Measurements from ENCODE around the gene PSMD2. TPM values are rescaled to one million over a fixed set of nuclear protein-coding genes. Genes with fewer than 3 reads are reported as not detected.
A peak's percentile ranks its signal among the peaks of the same experiment; 100 is the strongest.

The PSMD2 gene
- total RNA-seq, 1 experiment from 2014 or later: 536 TPM

DNA sequence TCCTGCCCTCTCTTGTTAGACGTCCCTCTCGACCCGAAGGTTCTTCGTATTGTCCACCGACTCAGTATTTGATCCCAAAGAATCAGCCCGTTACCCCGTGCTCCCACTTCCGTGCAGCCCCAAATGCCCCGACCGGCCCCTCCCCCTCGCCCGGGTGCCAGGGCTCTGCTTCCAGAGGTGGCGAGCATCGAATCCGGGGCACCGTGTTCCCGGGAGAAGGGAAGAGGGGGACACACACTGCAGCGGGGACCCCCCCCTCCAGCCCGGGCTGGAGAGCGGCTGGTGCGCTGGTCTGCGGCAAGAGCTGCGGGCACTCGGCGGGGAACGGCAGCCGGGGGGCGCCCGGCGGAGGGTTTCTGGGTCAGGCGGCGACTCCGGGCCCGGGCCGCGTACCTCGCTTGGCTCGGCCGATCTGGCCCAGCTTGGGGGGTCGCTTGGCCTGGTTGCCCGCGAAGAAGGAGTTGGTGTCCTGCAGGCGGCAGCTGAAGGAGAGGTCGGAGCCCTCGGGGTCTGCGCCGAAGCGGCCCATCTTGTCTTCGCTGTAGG, 38.2 kb upstream of the PSMD2 start:
- no peaks in the 10 kb centered on the region for H3K36me3 ChIP-seq (ENCODE audit: control insufficient read depth, insufficient read depth, low read length)
- H3K4me1 ChIP-seq (ENCODE audit: control insufficient read depth, insufficient read depth, low read length): 0 out of 2 replicates have a peak, but pooled peaks cover 4% of the 10 kb centered on the region
- TF ChIP-seq, protein P1, sequence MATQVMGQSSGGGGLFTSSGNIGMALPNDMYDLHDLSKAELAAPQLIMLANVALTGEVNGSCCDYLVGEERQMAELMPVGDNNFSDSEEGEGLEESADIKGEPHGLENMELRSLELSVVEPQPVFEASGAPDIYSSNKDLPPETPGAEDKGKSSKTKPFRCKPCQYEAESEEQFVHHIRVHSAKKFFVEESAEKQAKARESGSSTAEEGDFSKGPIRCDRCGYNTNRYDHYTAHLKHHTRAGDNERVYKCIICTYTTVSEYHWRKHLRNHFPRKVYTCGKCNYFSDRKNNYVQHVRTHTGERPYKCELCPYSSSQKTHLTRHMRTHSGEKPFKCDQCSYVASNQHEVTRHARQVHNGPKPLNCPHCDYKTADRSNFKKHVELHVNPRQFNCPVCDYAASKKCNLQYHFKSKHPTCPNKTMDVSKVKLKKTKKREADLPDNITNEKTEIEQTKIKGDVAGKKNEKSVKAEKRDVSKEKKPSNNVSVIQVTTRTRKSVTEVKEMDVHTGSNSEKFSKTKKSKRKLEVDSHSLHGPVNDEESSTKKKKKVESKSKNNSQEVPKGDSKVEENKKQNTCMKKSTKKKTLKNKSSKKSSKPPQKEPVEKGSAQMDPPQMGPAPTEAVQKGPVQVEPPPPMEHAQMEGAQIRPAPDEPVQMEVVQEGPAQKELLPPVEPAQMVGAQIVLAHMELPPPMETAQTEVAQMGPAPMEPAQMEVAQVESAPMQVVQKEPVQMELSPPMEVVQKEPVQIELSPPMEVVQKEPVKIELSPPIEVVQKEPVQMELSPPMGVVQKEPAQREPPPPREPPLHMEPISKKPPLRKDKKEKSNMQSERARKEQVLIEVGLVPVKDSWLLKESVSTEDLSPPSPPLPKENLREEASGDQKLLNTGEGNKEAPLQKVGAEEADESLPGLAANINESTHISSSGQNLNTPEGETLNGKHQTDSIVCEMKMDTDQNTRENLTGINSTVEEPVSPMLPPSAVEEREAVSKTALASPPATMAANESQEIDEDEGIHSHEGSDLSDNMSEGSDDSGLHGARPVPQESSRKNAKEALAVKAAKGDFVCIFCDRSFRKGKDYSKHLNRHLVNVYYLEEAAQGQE (IDR thresholded peaks at IDR 0.05; ENCODE audit: insufficient read depth in 1 of 2, low read depth in 2 of 2, low read length in 1 of 2): no peak; a peak in 1 of 4 replicates
- TF ChIP-seq TCF7L2 (IDR thresholded peaks at IDR 0.05; ENCODE audit: low read depth, low read length): no peak
- TF ChIP-seq, protein P2, sequence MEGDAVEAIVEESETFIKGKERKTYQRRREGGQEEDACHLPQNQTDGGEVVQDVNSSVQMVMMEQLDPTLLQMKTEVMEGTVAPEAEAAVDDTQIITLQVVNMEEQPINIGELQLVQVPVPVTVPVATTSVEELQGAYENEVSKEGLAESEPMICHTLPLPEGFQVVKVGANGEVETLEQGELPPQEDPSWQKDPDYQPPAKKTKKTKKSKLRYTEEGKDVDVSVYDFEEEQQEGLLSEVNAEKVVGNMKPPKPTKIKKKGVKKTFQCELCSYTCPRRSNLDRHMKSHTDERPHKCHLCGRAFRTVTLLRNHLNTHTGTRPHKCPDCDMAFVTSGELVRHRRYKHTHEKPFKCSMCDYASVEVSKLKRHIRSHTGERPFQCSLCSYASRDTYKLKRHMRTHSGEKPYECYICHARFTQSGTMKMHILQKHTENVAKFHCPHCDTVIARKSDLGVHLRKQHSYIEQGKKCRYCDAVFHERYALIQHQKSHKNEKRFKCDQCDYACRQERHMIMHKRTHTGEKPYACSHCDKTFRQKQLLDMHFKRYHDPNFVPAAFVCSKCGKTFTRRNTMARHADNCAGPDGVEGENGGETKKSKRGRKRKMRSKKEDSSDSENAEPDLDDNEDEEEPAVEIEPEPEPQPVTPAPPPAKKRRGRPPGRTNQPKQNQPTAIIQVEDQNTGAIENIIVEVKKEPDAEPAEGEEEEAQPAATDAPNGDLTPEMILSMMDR (IDR thresholded peaks at IDR 0.05): no peak
- TF ChIP-seq POLR2AphosphoS5 (IDR thresholded peaks at IDR 0.05; ENCODE audit: low read depth, low read length): no peak
- TF ChIP-seq SIN3A (IDR thresholded peaks at IDR 0.05; ENCODE audit: borderline replicate concordance, insufficient read depth, low read depth, low read length): no peak
- DNase-seq (ENCODE audit: low read depth, low spot score) (no peak), ATAC-seq (peak; percentile 1; the same call in 1 of the 2 replicates)
- intact Hi-C loops (cut with micrococcal nuclease; ENCODE audit: unreplicated experiment) (no loop called here), in situ Hi-C loops (cut with HindIII; ENCODE audit: low pct_unique_long_range_greater_than_20kb, low sequenced_read_pairs) (no loop called here)
- POLR2A ChIA-PET: interaction anchor here (0.6 kb wide), 1 partner anchor 112 kb away, joined by 6 read pairs; no protein-coding TSS in a partner anchor
- no TSS peak for BruUV-seq (replicated peaks)
- no peaks in the 10 kb centered on the region for H3K9me3 ChIP-seq (ENCODE audit: control insufficient read depth, insufficient read depth, low read depth, low read length)
- no peak overlapping the region for H3K27ac ChIP-seq (ENCODE audit: low read length)
- CTCF ChIA-PET: interaction anchor here (0.6 to 1.8 kb wide), 2 partner anchors 11 to 403 kb away, joined by 4 to 5 read pairs; partner anchors contain the start of gene EEF1AKMT4
- peak overlapping the region; percentile 47 to 54 for H3K4me3 ChIP-seq (ENCODE audit: low read depth in 2 of 2, low read length in 2 of 2)
- H3K27me3 ChIP-seq (ENCODE audit: control insufficient read depth, insufficient read depth, low read length): no peaks in the 10 kb centered on the region; the same call in 1 of the 2 replicates

DNA sequence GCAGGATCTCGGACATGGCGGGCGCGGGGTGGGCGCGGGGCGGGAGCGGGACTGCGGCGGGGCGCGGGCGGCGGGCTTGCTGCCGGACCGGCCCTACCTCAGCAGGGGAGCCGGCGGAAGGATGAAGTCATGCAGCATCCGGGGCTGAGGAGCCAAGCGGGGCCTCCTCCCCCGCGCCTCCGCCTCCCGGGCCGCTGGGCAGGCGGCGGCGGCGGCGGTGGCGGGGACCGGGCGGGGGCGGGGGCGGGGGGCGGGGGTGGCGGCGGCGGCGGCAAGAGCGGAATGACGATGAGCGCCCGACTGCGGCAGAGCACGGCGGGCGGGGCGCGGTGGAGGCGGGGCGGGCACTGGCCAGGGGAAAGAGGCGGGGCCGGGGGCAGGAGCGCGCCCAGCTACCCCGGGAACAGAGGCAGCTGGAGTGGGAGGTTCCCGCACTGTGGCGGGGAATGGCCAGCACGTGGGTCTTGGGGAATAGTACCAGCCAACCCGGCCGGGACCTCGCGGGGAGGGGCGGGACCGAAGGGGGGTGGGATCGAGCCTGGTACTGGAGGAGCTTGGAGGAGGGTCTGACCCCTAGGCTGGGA, 37.7 kb upstream of the PSMD2 start, which contains the start of gene CAMK2N2:
CAMK2N2 (minus strand) TSS at position 284 of the 584 bp plus-strand sequence; CDS start at position 16, 268 bp downstream.
- Histone ChIP-seq H3K4me3 (ENCODE audit: low read depth in 2 of 2, low read length in 2 of 2) (peak within 1 kb of the TSS; percentile 47 to 54), H3K4me1 (ENCODE audit: control insufficient read depth, insufficient read depth, low read length) (0 out of 2 replicates have a peak, but pooled peaks cover 4% of the 10 kb centered on the region), H3K27me3 (ENCODE audit: control insufficient read depth, insufficient read depth, low read length) (no peaks in the 10 kb centered on the region; the same call in 1 of the 2 replicates), H3K9me3 (ENCODE audit: control insufficient read depth, insufficient read depth, low read depth, low read length) (no peaks in the 10 kb centered on the region), H3K27ac (ENCODE audit: low read length) (no peak within 1 kb of the TSS; the same call in 1 of the 2 replicates), H3K36me3 (ENCODE audit: control insufficient read depth, insufficient read depth, low read length) (no peaks in the 10 kb centered on the region)
- TF ChIP-seq TCF7L2 (IDR thresholded peaks at IDR 0.05; ENCODE audit: low read depth, low read length): no peak
- TF ChIP-seq, protein P2 (IDR thresholded peaks at IDR 0.05): no peak
- no peak for TF ChIP-seq POLR2AphosphoS5 (IDR thresholded peaks at IDR 0.05; ENCODE audit: low read depth, low read length)
- no peak for TF ChIP-seq SIN3A (IDR thresholded peaks at IDR 0.05; ENCODE audit: borderline replicate concordance, insufficient read depth, low read depth, low read length)
- TF ChIP-seq, protein P1 (IDR thresholded peaks at IDR 0.05; ENCODE audit: insufficient read depth in 1 of 2, low read depth in 2 of 2, low read length in 1 of 2): no peak; a peak in 1 of 4 replicates
- ATAC-seq (peak; percentile 89), DNase-seq (ENCODE audit: low read depth, low spot score) (no peak)
- intact Hi-C loops (cut with micrococcal nuclease; ENCODE audit: unreplicated experiment): no loop called here
- BruUV-seq (replicated peaks): no TSS peak
- ChIA-PET CTCF (interaction anchor here (0.6 to 1.8 kb wide), 2 partner anchors 11 to 403 kb away, joined by 4 to 5 read pairs; partner anchors contain the start of gene EEF1AKMT4), POLR2A (interaction anchor here (0.6 kb wide), 1 partner anchor 113 kb away, joined by 6 read pairs; no protein-coding TSS in a partner anchor)
- in situ Hi-C loops (cut with HindIII; ENCODE audit: low pct_unique_long_range_greater_than_20kb, low sequenced_read_pairs): no loop called here

Measured in Panc1 (cell line).